ENCODE measurements around the gene RGS17. TPM values are rescaled to one million over a fixed set of nuclear protein-coding genes. Genes with fewer than 3 reads are reported as not detected.
A peak's percentile ranks its signal among the peaks of the same experiment; 100 is the strongest.

The RGS17 gene
- total and polyA plus RNA-seq, 10 of the 15 experiments (the other 5 are each of a cell fraction or from before 2014, with no cell fraction given) = 0.06 to 0.29 (median 0.14) TPM; not detected in 4

DNA sequence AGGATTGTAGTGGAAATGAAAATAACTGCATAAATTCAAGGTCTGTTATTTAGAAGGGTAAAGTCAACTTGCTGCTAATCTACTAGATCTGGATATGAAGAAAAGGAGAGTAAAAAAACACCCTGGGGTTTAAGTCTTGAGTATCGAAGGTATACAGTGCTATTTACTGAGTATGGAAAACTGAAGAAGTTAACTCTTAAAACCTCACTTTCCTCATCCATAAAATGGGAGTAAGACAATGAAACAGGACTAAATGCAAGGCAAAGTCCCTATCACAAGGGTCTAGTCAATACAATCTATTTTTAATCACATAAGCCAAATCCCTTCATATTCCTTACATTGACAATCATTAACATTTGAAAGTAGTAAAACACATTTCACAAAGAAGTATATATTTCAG lies 150.4 kb downstream of the RGS17 start (continued):
- TF ChIP-seq SPI1 (IDR thresholded peaks at IDR 0.05; ENCODE audit: borderline replicate concordance, insufficient read depth, low read depth, low read length) (no peak), NFIC (IDR thresholded peaks at IDR 0.05; ENCODE audit: low read depth, low read length) (no peak), CHD2 (IDR thresholded peaks at IDR 0.05; ENCODE audit: borderline replicate concordance, low read depth, low read length) (no peak), TARDBP (IDR thresholded peaks at IDR 0.05; ENCODE audit: borderline replicate concordance) (no peak), TAF1 (IDR thresholded peaks at IDR 0.05; ENCODE audit: borderline replicate concordance, low read depth, low read length) (no peak)

DNA sequence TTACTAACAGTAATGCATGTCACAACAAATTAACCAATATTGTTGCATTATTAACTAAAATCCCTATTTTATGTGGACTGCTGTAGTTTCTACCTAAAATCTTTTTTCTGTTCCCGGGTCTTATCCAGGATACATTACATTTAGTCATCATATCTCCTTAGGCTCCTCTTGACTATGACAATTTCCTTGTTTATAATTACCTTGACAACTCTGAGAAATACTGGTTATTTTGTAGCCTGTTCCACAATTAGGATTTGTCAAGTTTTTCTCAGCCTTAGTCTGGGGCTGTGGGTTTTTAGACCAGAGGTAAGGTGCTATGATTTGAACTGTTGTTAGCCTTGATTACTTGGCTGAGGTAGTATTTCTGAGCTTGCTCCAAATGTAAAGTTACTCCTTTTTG lies 152.0 kb downstream of the RGS17 start:
- ChIA-PET SMC1A (ENCODE audit: uncharacterized antibody, unreplicated experiment) (interaction anchor here (0.7 to 2.9 kb wide), 2 partner anchors 19 to 22 kb away, joined by 3 to 26 read pairs; no protein-coding TSS in a partner anchor), POLR2A (interaction anchor here (0.6 to 2.4 kb wide), 3 partner anchors 19 to 816 kb away, joined by 3 to 10 read pairs (median 3); no protein-coding TSS in a partner anchor), RAD21 (ENCODE audit: unreplicated experiment) (interaction anchor here (1.3 to 1.6 kb wide), 2 partner anchors 18 to 31 kb away, joined by 3 read pairs; no protein-coding TSS in a partner anchor), CTCF (interaction anchor here (0.6 to 1.4 kb wide), 5 partner anchors 9 to 112 kb away, joined by 3 to 6 read pairs (median 3); no protein-coding TSS in a partner anchor)
- FAIRE-seq (no peak), DNase-seq (ENCODE audit: low read depth, low spot score) (no peak), ATAC-seq (no peak)
- no TSS peak for BruUV-seq (replicated peaks)
- TF ChIP-seq, protein P1, sequence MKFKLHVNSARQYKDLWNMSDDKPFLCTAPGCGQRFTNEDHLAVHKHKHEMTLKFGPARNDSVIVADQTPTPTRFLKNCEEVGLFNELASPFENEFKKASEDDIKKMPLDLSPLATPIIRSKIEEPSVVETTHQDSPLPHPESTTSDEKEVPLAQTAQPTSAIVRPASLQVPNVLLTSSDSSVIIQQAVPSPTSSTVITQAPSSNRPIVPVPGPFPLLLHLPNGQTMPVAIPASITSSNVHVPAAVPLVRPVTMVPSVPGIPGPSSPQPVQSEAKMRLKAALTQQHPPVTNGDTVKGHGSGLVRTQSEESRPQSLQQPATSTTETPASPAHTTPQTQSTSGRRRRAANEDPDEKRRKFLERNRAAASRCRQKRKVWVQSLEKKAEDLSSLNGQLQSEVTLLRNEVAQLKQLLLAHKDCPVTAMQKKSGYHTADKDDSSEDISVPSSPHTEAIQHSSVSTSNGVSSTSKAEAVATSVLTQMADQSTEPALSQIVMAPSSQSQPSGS (IDR thresholded peaks at IDR 0.05; ENCODE audit: low read length) = no peak
- no peak for TF ChIP-seq KLF5 (IDR thresholded peaks at IDR 0.05; ENCODE audit: partially characterized antibody)
- no peak for TF ChIP-seq TCF12 (IDR thresholded peaks at IDR 0.05; ENCODE audit: low read depth, low read length)
- no peak for TF ChIP-seq PAX5 (IDR thresholded peaks at IDR 0.05; ENCODE audit: borderline replicate concordance, low read depth, low read length)
- no peak for TF ChIP-seq ZNF217 (IDR thresholded peaks at IDR 0.05)
- TF ChIP-seq RBBP5 (conservative IDR thresholded peaks at IDR 0.05) = no peak
- TF ChIP-seq, protein P2, sequence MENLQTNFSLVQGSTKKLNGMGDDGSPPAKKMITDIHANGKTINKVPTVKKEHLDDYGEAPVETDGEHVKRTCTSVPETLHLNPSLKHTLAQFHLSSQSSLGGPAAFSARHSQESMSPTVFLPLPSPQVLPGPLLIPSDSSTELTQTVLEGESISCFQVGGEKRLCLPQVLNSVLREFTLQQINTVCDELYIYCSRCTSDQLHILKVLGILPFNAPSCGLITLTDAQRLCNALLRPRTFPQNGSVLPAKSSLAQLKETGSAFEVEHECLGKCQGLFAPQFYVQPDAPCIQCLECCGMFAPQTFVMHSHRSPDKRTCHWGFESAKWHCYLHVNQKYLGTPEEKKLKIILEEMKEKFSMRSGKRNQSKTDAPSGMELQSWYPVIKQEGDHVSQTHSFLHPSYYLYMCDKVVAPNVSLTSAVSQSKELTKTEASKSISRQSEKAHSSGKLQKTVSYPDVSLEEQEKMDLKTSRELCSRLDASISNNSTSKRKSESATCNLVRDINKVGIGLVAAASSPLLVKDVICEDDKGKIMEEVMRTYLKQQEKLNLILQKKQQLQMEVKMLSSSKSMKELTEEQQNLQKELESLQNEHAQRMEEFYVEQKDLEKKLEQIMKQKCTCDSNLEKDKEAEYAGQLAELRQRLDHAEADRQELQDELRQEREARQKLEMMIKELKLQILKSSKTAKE (IDR thresholded peaks at IDR 0.05; ENCODE audit: low read depth, poor library complexity, severe bottlenecking) = no peak
- TF ChIP-seq, protein P3, sequence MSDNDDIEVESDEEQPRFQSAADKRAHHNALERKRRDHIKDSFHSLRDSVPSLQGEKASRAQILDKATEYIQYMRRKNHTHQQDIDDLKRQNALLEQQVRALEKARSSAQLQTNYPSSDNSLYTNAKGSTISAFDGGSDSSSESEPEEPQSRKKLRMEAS (IDR thresholded peaks at IDR 0.05; ENCODE audit: low read depth, low read length) = no peak
- TF ChIP-seq ZNF24 (IDR thresholded peaks at IDR 0.05) = no peak
- TF ChIP-seq GABPA (IDR thresholded peaks at IDR 0.05; ENCODE audit: low read depth) = no peak
- H2AFZ ChIP-seq (ENCODE audit: control insufficient read depth, low read depth, low read length) = no peak overlapping the region
- H4K20me1 ChIP-seq (ENCODE audit: control insufficient read depth, insufficient read depth) = no peaks in the 10 kb centered on the region
- H3K27ac ChIP-seq (ENCODE audit: control insufficient read depth, insufficient read depth) = no peak overlapping the region
- intact Hi-C loops (cut with micrococcal nuclease; ENCODE audit: unreplicated experiment) = loop anchor here (10.0 kb wide), 1 partner anchor 674 kb away; no protein-coding TSS in a partner anchor
- H3K9me3 ChIP-seq (replicated peaks; ENCODE audit: control insufficient read depth, insufficient read depth, low read length) = no peaks in the 10 kb centered on the region; the same call in 1 of the 3 replicates
- H3K79me2 ChIP-seq (ENCODE audit: control insufficient read depth, insufficient read depth, low read length) = peaks cover 94% of the 10 kb centered on the region
- peaks cover 4% of the 10 kb centered on the region; the same call in 1 of the 2 replicates for H3K4me1 ChIP-seq (ENCODE audit: control insufficient read depth, insufficient read depth, low read length)
- peak overlapping the region; percentile 72; the same call in 1 of the 2 replicates for H3K4me3 ChIP-seq
- in situ Hi-C loops (cut with MboI) = loop anchor here (25.0 kb wide), 3 partner anchors 1258 to 1758 kb away; partner anchors contain the start of gene SCAF8
- H3K9ac ChIP-seq (ENCODE audit: control insufficient read depth, insufficient read depth, low read length) = no peak overlapping the region
- peaks cover 0 to 15% of the 10 kb centered on the region in 2 experiments; a peak in 2 of 4 replicates for H3K36me3 ChIP-seq (ENCODE audit: control insufficient read depth in 2 of 2, insufficient read depth in 2 of 2, low read length in 1 of 2)
- H3K27me3 ChIP-seq (replicated peaks in 1 of 2; ENCODE audit: control insufficient read depth in 2 of 2, insufficient read depth in 2 of 2, low read length in 1 of 2) = no peaks in the 10 kb centered on the region
- H3K4me2 ChIP-seq (ENCODE audit: control insufficient read depth, insufficient read depth) = peak overlapping the region; percentile 53; the same call in 1 of the 2 replicates
- 89% methylated on average over 1 of the region's 1 CpG for WGBS (ENCODE audit: insufficient coverage, insufficient replicate concordance, low lambda C conversion rate, missing lambda C conversion rate)
